ENCODE results near the gene PRRX2. TPM values are rescaled to one million over a fixed set of nuclear protein-coding genes. Genes with fewer than 3 reads are reported as not detected.

PRRX2 gene
- total RNA-seq, 1 donor from 2014 or later, result 10.4 TPM

GRCh38 chr9:129677456-129677855 lies 12.0 kb downstream of the PRRX2 start:
- DNase-seq (ENCODE audit: low spot score), result peak; percentile 78

GRCh38 chr9:129678844-129679243 lies 13.4 kb downstream of the PRRX2 start:
- DNase-seq (ENCODE audit: low spot score), result no peak

GRCh38 chr9:129679537-129679936 lies 14.1 kb downstream of the PRRX2 start:
- no peak for DNase-seq (ENCODE audit: low spot score)

GRCh38 chr9:129681924-129682323 lies 16.5 kb downstream of the PRRX2 start:
- no peak for DNase-seq (ENCODE audit: low spot score)

GRCh38 chr9:129682381-129682780 lies 16.9 kb downstream of the PRRX2 start:
- DNase-seq (ENCODE audit: low spot score), result no peak

GRCh38 chr9:129685220-129685932 lies 19.9 kb downstream of the PRRX2 start:
- DNase-seq (ENCODE audit: low spot score), result no peak

GRCh38 chr9:129685933-129686259 lies 20.4 kb downstream of the PRRX2 start:
- no peak for DNase-seq (ENCODE audit: low spot score)

- no peak for DNase-seq (ENCODE audit: low spot score)
Measured at GRCh38 chr9:129686736-129687135, 21.3 kb downstream of the PRRX2 start.

- DNase-seq (ENCODE audit: low spot score), result no peak
Measured at GRCh38 chr9:129687391-129687790, 21.9 kb downstream of the PRRX2 start.

- no peak for DNase-seq (ENCODE audit: low spot score)
Measured at GRCh38 chr9:129688285-129689043, 23.0 kb downstream of the PRRX2 start.

GRCh38 chr9:129692534-129692933 lies 27.1 kb downstream of the PRRX2 start:
- DNase-seq (ENCODE audit: low spot score), result no peak

GRCh38 chr9:129693741-129694140 lies 28.3 kb downstream of the PRRX2 start:
- no peak for DNase-seq (ENCODE audit: low spot score)

- DNase-seq (ENCODE audit: low spot score), result no peak
Measured at GRCh38 chr9:129694243-129694646, 28.8 kb downstream of the PRRX2 start.

GRCh38 chr9:129695870-129696269 lies 30.4 kb downstream of the PRRX2 start:
- no peak for DNase-seq (ENCODE audit: low spot score)

- DNase-seq (ENCODE audit: low spot score), result peak; percentile 50
Measured at GRCh38 chr9:129696944-129697655, 31.7 kb downstream of the PRRX2 start.

GRCh38 chr9:129697656-129698253 lies 32.3 kb downstream of the PRRX2 start:
- DNase-seq (ENCODE audit: low spot score), result peak; percentile 66

GRCh38 chr9:129698254-129698757 lies 32.9 kb downstream of the PRRX2 start:
- DNase-seq (ENCODE audit: low spot score), result peak; percentile 61

- DNase-seq (ENCODE audit: low spot score), result no peak
Measured at GRCh38 chr9:129701054-129701453, 35.6 kb downstream of the PRRX2 start.

GRCh38 chr9:129701549-129701948 lies 36.1 kb downstream of the PRRX2 start:
- peak; percentile 63 for DNase-seq (ENCODE audit: low spot score)

GRCh38 chr9:129702589-129703520 lies 37.4 kb downstream of the PRRX2 start:
- DNase-seq (ENCODE audit: low spot score), result peak; percentile 76

All from umbilical cord (tissue), 2 donors.